Liver (tissue), 9 donors: ENCODE data around the gene TMEM272. TPM values are rescaled to one million over a fixed set of nuclear protein-coding genes. Genes with fewer than 3 reads are reported as not detected.

Source experiments
- DNase-seq: peaks from one replicate; pipeline ENCODE4 v3.0.0-alpha.2; 2017; ENCODE audit warnings: low spot score
- H3K27ac ChIP-seq, 2 donors: one replicate each; pipeline ENCODE4 v1.7.0; 2013; ENCODE audit warnings: inconsistent platforms in 2 of 2, low read length in 2 of 2, control low read depth in 1 of 2, low read depth in 1 of 2, mild to moderate bottlenecking in 1 of 2
- H3K27me3 ChIP-seq, 4 donors: one replicate each; pipeline versions ENCODE4 v1.6.1 to v1.7.0; 2013; ENCODE audit warnings: low read length in 3 of 4, inconsistent platforms in 1 of 4, mild to moderate bottlenecking in 1 of 4, moderate library complexity in 1 of 4; ENCODE audit not compliant: control insufficient read depth in 4 of 4, insufficient read depth in 4 of 4
- H3K36me3 ChIP-seq, 4 donors: one replicate each; pipeline versions ENCODE4 v1.6.1 to v1.7.0; 2013; ENCODE audit warnings: low read length in 3 of 4, mild to moderate bottlenecking in 3 of 4, low read depth in 1 of 4, moderate library complexity in 1 of 4; ENCODE audit not compliant: control insufficient read depth in 4 of 4, insufficient read depth in 3 of 4
- H3K4me1 ChIP-seq, 4 donors: one replicate each; pipeline versions ENCODE4 v1.6.1 to v1.7.0; 2013; ENCODE audit warnings: low read length in 3 of 4, mild to moderate bottlenecking in 3 of 4, moderate library complexity in 1 of 4; ENCODE audit not compliant: control insufficient read depth in 4 of 4, insufficient read depth in 4 of 4
- H3K4me3 ChIP-seq, 3 donors: one replicate each; pipeline versions ENCODE4 v1.6.1 to v1.7.0; 2013; ENCODE audit warnings: low read length in 3 of 3, control low read depth in 1 of 3, low read depth in 1 of 3, mild to moderate bottlenecking in 1 of 3
- H3K9ac ChIP-seq, 2 donors: one replicate each; pipeline ENCODE4 v1.7.0; 2013; ENCODE audit warnings: low read length in 2 of 2, mild to moderate bottlenecking in 2 of 2, moderate library complexity in 2 of 2, control low read depth in 1 of 2, low read depth in 1 of 2
- H3K9me3 ChIP-seq, 4 donors: one replicate each; pipeline versions ENCODE4 v1.6.1 to v1.7.0; 2013; ENCODE audit warnings: low read length in 3 of 4; ENCODE audit not compliant: control insufficient read depth in 4 of 4
- ATF3 ChIP-seq: IDR thresholded peaks from 2 replicates; pipeline ENCODE4 v1.6.1; 2016; ENCODE audit warnings: antibody characterized with exemption
- EGR1 ChIP-seq, 2 donors: IDR thresholded peaks; 2 replicates each; pipeline ENCODE4 v1.6.1; 2016 to 2018; ENCODE audit warnings: antibody characterized with exemption in 2 of 2, low read depth in 2 of 2
- FOXA2 ChIP-seq: IDR thresholded peaks from 2 replicates; pipeline ENCODE4 v1.6.1; 2016; ENCODE audit warnings: antibody characterized with exemption
- GABPA ChIP-seq, 2 donors: IDR thresholded peaks in 1 of 2; conservative IDR thresholded peaks in 1 of 2; 2 replicates each; pipeline ENCODE4 v1.6.1; 2016; ENCODE audit warnings: antibody characterized with exemption in 2 of 2, mild to moderate bottlenecking in 1 of 2, moderate library complexity in 1 of 2
- HNF4A ChIP-seq, 2 donors: conservative IDR thresholded peaks; 2 replicates each; pipeline ENCODE4 v1.6.1; 2016; ENCODE audit warnings: antibody characterized with exemption in 2 of 2, mild to moderate bottlenecking in 2 of 2
- HNF4G ChIP-seq: IDR thresholded peaks from 2 replicates; pipeline ENCODE4 v1.6.1; 2016; ENCODE audit warnings: antibody characterized with exemption
- JUND ChIP-seq, 2 donors: IDR thresholded peaks; 2 replicates each; pipeline ENCODE4 v1.6.1; 2016; ENCODE audit warnings: antibody characterized with exemption in 2 of 2
- NR2F2 ChIP-seq: IDR thresholded peaks from 2 replicates; pipeline ENCODE4 v1.6.1; 2016; ENCODE audit warnings: antibody characterized with exemption
- RAD21 ChIP-seq, 2 donors: IDR thresholded peaks; 2 replicates each; pipeline ENCODE4 v1.6.1; 2016; ENCODE audit warnings: antibody characterized with exemption in 2 of 2, mild to moderate bottlenecking in 2 of 2
- REST ChIP-seq: IDR thresholded peaks from 2 replicates; pipeline ENCODE4 v1.6.1; 2016; ENCODE audit warnings: antibody characterized with exemption, mild to moderate bottlenecking
- RXRA ChIP-seq, 2 donors: IDR thresholded peaks; 2 replicates each; pipeline ENCODE4 v1.6.1; 2017 to 2018; ENCODE audit warnings: antibody characterized with exemption in 2 of 2, mild to moderate bottlenecking in 1 of 2
- TAF1 ChIP-seq: conservative IDR thresholded peaks from 2 replicates; pipeline ENCODE4 v1.6.1; 2016; ENCODE audit warnings: antibody characterized with exemption, mild to moderate bottlenecking
- YY1 ChIP-seq: IDR thresholded peaks from 2 replicates; pipeline ENCODE4 v1.6.1; 2016; ENCODE audit warnings: antibody characterized with exemption, mild to moderate bottlenecking
- WGBS: extraction: QIAGEN DNeasy Blood & Tissue Kit; methylation state at CpG from one replicate; pipeline ENCODE4 v1.1.7; 2013; 5-methylcytosine and 5-hydroxymethylcytosine counted together
- polyA plus RNA-seq, 2 donors: library from polyadenylated mRNA; stranded (reverse) in 1 of 2; unstranded in 1 of 2; fragments of 200-250 nt in 1 of 2; fragments of >200 nt in 1 of 2; fragmentation: Nextera tagmentation in 1 of 2; extraction: Ambion mirVana in 1 of 2; gene quantifications; one replicate each; pipeline versions ENCODE4 v1.2.1 to v1.2.3, GENCODE V29; 2013 to 2015
- total RNA-seq, 2 donors: library from RNA; depleted of rRNA; stranded (reverse); fragments of >200 nt; gene quantifications; one replicate each; pipeline ENCODE4 v1.2.3, GENCODE V29; 2014
- TF ChIP-seq, protein P1 (sequence below): IDR thresholded peaks from 2 replicates; pipeline ENCODE4 v1.6.1; 2016; ENCODE audit warnings: antibody characterized with exemption
- TF ChIP-seq, protein P2 (sequence below): fragments of 150-350 bp; IDR thresholded peaks from 2 replicates; pipeline ENCODE4 v1.5.1; 2017; ENCODE audit warnings: improper control_type of control experiment, low read depth, low read length; ENCODE audit not compliant: missing input control
- donor health status: healthy.
- donor health status: healthy.
- donor health status: healthy.
- donor health status: healthy.
- donor health status: healthy.

Gene TMEM272
- total and polyA plus RNA-seq, 4 donors, result 0.02 to 0.42 (median 0.10) TPM

DNA sequence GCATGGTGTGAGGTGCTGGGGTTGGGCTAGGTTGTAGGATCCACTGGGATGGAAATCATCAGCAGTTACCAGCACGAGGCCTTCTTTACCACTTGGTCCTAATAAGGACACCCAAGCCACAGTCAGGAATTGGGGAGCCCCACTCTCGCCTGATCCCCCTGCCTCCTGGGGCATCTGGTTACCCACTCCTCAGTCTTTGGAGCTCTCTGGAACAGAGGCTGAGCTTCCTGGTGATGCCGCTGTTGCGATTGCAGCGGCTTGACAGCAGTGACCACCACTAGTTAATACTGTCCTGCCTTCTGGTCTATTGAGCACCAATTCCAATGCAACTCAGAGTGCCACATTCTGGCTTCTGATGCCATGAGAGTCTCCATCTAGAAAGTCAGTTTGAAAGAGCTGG, 13.5 kb downstream of the TMEM272 start:
- 95% methylated on average over 5 of the region's 5 CpGs for WGBS
- Histone ChIP-seq H3K36me3 (no peaks in the 10 kb centered on the region), H3K9ac (no peak overlapping the region), H3K9me3 (no peaks in the 10 kb centered on the region), H3K27ac (no peak overlapping the region), H3K4me1 (no peaks in the 10 kb centered on the region), H3K27me3 (no peaks in the 10 kb centered on the region), H3K4me3 (no peak overlapping the region)
- TF ChIP-seq JUND (IDR thresholded peaks at IDR 0.05) (no peak), YY1 (no peak), TAF1 (no peak), EGR1 (IDR thresholded peaks at IDR 0.05; ENCODE audit: low read depth in 2 of 2) (no peak), NR2F2 (no peak), RAD21 (IDR thresholded peaks at IDR 0.05) (no peak), ATF3 (no peak)
- DNase-seq, result no peak

DNA sequence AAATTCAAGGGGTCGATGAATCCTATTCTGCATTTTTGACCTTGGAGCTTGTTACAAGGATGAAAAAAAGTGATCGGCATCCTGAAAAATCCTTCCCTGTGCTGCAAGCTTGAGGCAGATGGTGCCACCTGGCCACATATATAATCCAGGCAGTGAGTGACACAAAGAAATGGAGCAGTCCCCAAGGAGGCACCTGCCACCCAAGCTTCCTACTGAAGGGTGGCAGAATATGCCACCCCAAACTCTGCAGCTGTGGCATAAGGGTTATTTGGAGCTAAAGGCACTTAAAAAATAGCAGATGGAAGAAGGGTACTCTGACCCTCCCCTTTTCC, 15.4 kb downstream of the TMEM272 start:
- DNase-seq, result no peak
- Histone ChIP-seq H3K4me3 (no peak overlapping the region), H3K27me3 (no peaks in the 10 kb centered on the region), H3K36me3 (no peaks in the 10 kb centered on the region), H3K27ac (no peak overlapping the region), H3K9me3 (no peaks in the 10 kb centered on the region), H3K4me1 (no peaks in the 10 kb centered on the region), H3K9ac (no peak overlapping the region)
- 96% methylated on average over 2 of the region's 2 CpGs for WGBS
- TF ChIP-seq HNF4G (no peak), ATF3 (no peak), GABPA (IDR thresholded peaks at IDR 0.05 in 1 of 2, conservative IDR thresholded peaks at IDR 0.05 in 1 of 2) (no peak), JUND (IDR thresholded peaks at IDR 0.05) (no peak), FOXA2 (no peak), RXRA (IDR thresholded peaks at IDR 0.05) (no peak), HNF4A (conservative IDR thresholded peaks at IDR 0.05) (no peak), REST (no peak)
- TF ChIP-seq, protein P1, sequence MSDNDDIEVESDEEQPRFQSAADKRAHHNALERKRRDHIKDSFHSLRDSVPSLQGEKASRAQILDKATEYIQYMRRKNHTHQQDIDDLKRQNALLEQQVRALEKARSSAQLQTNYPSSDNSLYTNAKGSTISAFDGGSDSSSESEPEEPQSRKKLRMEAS, result no peak
- TF ChIP-seq, protein P2, sequence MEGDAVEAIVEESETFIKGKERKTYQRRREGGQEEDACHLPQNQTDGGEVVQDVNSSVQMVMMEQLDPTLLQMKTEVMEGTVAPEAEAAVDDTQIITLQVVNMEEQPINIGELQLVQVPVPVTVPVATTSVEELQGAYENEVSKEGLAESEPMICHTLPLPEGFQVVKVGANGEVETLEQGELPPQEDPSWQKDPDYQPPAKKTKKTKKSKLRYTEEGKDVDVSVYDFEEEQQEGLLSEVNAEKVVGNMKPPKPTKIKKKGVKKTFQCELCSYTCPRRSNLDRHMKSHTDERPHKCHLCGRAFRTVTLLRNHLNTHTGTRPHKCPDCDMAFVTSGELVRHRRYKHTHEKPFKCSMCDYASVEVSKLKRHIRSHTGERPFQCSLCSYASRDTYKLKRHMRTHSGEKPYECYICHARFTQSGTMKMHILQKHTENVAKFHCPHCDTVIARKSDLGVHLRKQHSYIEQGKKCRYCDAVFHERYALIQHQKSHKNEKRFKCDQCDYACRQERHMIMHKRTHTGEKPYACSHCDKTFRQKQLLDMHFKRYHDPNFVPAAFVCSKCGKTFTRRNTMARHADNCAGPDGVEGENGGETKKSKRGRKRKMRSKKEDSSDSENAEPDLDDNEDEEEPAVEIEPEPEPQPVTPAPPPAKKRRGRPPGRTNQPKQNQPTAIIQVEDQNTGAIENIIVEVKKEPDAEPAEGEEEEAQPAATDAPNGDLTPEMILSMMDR, result no peak
